ENCODE measurements around the gene ENPP6.
"Not testable (repeated sequence)": the region's sequence is repeated elsewhere in the genome, so short reads cannot be mapped to it uniquely, and the experiment has no call there.

The ENPP6 gene

DNA sequence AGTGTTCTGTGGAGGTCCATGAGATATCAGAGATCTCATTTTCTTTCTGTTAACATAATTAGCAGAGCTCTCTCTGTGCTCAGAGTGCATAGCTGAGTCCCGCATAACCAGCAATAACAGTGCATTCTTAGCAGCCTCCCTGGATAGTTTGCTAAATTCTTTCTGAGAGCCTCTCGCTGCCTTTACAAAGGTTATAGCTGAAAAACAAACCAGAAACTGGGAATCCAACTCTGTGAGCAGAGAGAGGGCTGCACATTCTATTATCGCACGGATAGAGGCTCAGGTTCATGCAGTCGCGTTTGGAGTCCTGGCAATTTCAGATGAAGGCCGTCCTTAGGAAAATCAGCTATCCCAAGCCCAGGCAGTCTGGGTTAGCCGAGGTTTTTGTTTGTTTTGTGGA, 1.2 kb downstream of the ENPP6 start:
- Histone ChIP-seq H3K9ac (ENCODE audit: low read length) (no peak overlapping the region), H4K20me1 (ENCODE audit: low read depth, low read length) (no peaks in the 10 kb centered on the region), H3K4me3 (ENCODE audit: insufficient read depth, low read length, poor library complexity, severe bottlenecking) (no peak overlapping the region), H3K79me2 (ENCODE audit: insufficient read depth, low read length) (no peaks in the 10 kb centered on the region), H3F3A (ENCODE audit: insufficient read depth) (no peaks in the 10 kb centered on the region), H3K27me3 (ENCODE audit: low read length) (no peaks in the 10 kb centered on the region), H3K9me3 (ENCODE audit: insufficient read depth, low read length) (no peaks in the 10 kb centered on the region), H3K27ac (ENCODE audit: low read depth, low read length) (no peak overlapping the region), H3K36me3 (ENCODE audit: low read length) (no peaks in the 10 kb centered on the region), H2AFZ (ENCODE audit: low read depth, low read length, severe bottlenecking) (no peak overlapping the region), H3K4me2 (ENCODE audit: low read depth, low read length, poor library complexity, severe bottlenecking) (no peak overlapping the region), H3K9me2 (replicated peaks; ENCODE audit: insufficient read depth, low read length) (no peaks in the 10 kb centered on the region)
- TF ChIP-seq, protein P1, sequence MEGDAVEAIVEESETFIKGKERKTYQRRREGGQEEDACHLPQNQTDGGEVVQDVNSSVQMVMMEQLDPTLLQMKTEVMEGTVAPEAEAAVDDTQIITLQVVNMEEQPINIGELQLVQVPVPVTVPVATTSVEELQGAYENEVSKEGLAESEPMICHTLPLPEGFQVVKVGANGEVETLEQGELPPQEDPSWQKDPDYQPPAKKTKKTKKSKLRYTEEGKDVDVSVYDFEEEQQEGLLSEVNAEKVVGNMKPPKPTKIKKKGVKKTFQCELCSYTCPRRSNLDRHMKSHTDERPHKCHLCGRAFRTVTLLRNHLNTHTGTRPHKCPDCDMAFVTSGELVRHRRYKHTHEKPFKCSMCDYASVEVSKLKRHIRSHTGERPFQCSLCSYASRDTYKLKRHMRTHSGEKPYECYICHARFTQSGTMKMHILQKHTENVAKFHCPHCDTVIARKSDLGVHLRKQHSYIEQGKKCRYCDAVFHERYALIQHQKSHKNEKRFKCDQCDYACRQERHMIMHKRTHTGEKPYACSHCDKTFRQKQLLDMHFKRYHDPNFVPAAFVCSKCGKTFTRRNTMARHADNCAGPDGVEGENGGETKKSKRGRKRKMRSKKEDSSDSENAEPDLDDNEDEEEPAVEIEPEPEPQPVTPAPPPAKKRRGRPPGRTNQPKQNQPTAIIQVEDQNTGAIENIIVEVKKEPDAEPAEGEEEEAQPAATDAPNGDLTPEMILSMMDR (IDR thresholded peaks at IDR 0.05; ENCODE audit: insufficient read depth, low read length, poor library complexity, severe bottlenecking), result no peak
- TF ChIP-seq EZH2phosphoT487 (conservative IDR thresholded peaks at IDR 0.05; ENCODE audit: low read length), result no peak

DNA sequence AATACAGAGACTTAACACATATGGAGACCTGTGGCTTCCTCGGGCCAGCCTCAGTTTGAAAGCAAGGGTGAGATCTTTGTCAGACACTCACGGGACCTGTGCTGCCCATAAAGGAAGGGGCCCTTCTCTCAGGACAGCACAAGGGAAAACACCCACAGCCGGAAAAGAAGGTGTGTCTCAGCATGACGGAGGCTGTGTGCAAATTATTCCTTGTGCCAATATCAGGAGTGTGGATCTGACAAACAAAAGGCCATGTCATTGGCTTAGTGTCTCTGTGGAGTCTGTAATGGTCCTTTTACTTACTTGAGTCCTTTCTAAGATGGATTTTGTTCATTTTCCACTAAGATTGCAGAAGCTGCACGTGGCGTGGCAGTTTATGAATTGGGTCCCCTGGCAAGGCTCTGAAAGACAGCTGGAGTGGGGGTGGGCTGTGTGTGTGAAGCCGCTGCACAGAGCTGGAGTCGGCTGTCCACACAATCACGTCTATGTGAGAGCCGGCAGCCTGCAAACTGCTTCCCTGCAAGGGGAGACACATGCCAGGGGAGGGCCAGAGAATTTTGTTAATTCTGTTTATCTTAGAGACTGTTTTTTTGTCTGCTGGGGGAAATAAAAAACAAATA, 1.9 kb downstream of the ENPP6 start:
- no peak for TF ChIP-seq EZH2phosphoT487 (conservative IDR thresholded peaks at IDR 0.05; ENCODE audit: low read length)
- TF ChIP-seq, protein P1 (IDR thresholded peaks at IDR 0.05; ENCODE audit: insufficient read depth, low read length, poor library complexity, severe bottlenecking), result no peak
- no peak overlapping the region for H3K4me2 ChIP-seq (ENCODE audit: low read depth, low read length, poor library complexity, severe bottlenecking)
- H3K9me3 ChIP-seq (ENCODE audit: insufficient read depth, low read length), result no peaks in the 10 kb centered on the region
- no peaks in the 10 kb centered on the region for H3K79me2 ChIP-seq (ENCODE audit: insufficient read depth, low read length)
- no peak overlapping the region for H3K27ac ChIP-seq (ENCODE audit: low read depth, low read length)
- no peaks in the 10 kb centered on the region for H3F3A ChIP-seq (ENCODE audit: insufficient read depth)
- H3K9me2 ChIP-seq (replicated peaks; ENCODE audit: insufficient read depth, low read length), result no peaks in the 10 kb centered on the region
- H3K4me3 ChIP-seq (ENCODE audit: insufficient read depth, low read length, poor library complexity, severe bottlenecking), result no peak overlapping the region
- H4K20me1 ChIP-seq (ENCODE audit: low read depth, low read length), result no peaks in the 10 kb centered on the region
- H3K36me3 ChIP-seq (ENCODE audit: low read length), result no peaks in the 10 kb centered on the region
- H3K9ac ChIP-seq (ENCODE audit: low read length), result no peak overlapping the region
- no peaks in the 10 kb centered on the region for H3K27me3 ChIP-seq (ENCODE audit: low read length)
- no peak overlapping the region for H2AFZ ChIP-seq (ENCODE audit: low read depth, low read length, severe bottlenecking)

DNA sequence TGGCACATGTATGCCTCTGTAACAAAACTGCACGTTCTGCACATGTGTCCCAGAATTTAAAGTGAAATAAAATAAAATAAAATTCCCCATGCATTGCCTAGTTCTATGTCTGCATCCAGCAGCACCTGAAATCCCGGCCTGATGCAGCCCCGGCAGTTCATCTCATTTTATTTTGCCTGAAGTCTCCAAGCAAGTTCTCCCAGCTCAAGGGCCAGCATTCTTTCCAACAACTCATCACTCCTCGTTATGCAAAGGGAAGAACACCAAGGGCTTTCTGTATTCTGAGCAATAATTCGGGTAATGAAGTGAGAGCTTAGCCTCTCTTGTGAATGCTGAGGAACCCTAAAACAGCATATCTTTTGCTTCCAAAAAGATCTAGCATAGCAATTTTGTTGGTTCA, 2.7 kb downstream of the ENPP6 start:
- no peak overlapping the region for H2AFZ ChIP-seq (ENCODE audit: low read depth, low read length, severe bottlenecking)
- no peak overlapping the region for H3K4me3 ChIP-seq (ENCODE audit: insufficient read depth, low read length, poor library complexity, severe bottlenecking)
- H3K4me2 ChIP-seq (ENCODE audit: low read depth, low read length, poor library complexity, severe bottlenecking), result no peak overlapping the region
- H3K9me3 ChIP-seq (ENCODE audit: insufficient read depth, low read length), result no peaks in the 10 kb centered on the region
- no peaks in the 10 kb centered on the region for H3K27me3 ChIP-seq (ENCODE audit: low read length)
- no peak overlapping the region for H3K27ac ChIP-seq (ENCODE audit: low read depth, low read length)
- TF ChIP-seq, protein P1 (IDR thresholded peaks at IDR 0.05; ENCODE audit: insufficient read depth, low read length, poor library complexity, severe bottlenecking), result no peak
- TF ChIP-seq EZH2phosphoT487 (conservative IDR thresholded peaks at IDR 0.05; ENCODE audit: low read length), result no peak
- no peaks in the 10 kb centered on the region for H3K9me2 ChIP-seq (replicated peaks; ENCODE audit: insufficient read depth, low read length)
- no peaks in the 10 kb centered on the region for H4K20me1 ChIP-seq (ENCODE audit: low read depth, low read length)
- no peaks in the 10 kb centered on the region for H3K79me2 ChIP-seq (ENCODE audit: insufficient read depth, low read length)
- H3K9ac ChIP-seq (ENCODE audit: low read length), result no peak overlapping the region
- H3F3A ChIP-seq (ENCODE audit: insufficient read depth), result no peaks in the 10 kb centered on the region
- H3K36me3 ChIP-seq (ENCODE audit: low read length), result no peaks in the 10 kb centered on the region

DNA sequence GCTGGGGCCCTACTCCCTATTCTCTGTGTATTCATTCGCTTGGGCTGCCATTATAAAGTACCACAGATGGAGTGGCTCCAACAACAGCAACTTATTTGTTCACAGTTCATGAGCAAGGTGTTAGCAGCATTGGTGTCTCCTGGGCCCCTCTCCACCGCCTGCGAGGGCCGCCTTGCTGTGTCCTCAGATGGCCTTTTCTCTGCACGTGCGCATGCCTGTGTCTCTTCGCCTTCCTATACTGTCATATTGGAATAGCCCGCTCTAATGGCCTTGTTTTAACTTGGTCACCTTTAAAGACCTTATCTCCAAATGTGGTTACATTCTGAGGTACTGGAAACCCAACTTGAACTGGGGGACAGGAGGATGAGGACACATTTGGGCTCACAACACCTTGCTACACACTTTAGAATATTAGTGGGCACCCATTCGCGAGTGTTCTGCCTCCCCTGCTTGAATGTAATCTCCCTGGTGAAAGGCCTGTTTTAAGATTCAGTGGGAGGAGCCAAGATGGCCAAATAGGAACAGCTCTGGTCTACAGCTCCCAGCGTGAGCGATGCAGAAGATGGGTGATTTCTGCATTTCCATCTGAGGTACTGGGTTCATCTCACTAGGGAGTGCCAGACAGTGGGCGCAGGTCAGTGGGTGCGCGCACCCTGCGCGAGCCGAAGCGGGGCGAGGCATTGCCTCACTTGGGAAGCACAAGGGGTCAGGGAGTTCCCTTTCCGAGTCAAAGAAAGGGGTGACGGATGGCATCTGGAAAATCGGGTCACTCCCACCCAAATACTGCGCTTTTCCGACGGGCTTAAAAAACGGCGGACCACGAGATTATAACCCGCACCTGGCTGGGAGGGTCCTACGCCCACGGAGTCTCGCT, 9.7 kb downstream of the ENPP6 start:
- H4K20me1 ChIP-seq (ENCODE audit: low read depth, low read length); H3K4me2 ChIP-seq (ENCODE audit: low read depth, low read length, poor library complexity, severe bottlenecking): not testable (repeated sequence)

More for the DNA sequence above, 9.7 kb downstream of the ENPP6 start:
- not testable (repeated sequence) for H3K36me3 ChIP-seq (ENCODE audit: low read length); H3K27ac ChIP-seq (ENCODE audit: low read depth, low read length); H3K9me3 ChIP-seq (ENCODE audit: insufficient read depth, low read length); H3K4me3 ChIP-seq (ENCODE audit: insufficient read depth, low read length, poor library complexity, severe bottlenecking); H3K27me3 ChIP-seq (ENCODE audit: low read length); H2AFZ ChIP-seq (ENCODE audit: low read depth, low read length, severe bottlenecking); H3K79me2 ChIP-seq (ENCODE audit: insufficient read depth, low read length); H3K9ac ChIP-seq (ENCODE audit: low read length); H3K9me2 ChIP-seq (replicated peaks; ENCODE audit: insufficient read depth, low read length); H3F3A ChIP-seq (ENCODE audit: insufficient read depth)
